Measurements from ENCODE around the gene WDR5.

WDR5 gene

DNA sequence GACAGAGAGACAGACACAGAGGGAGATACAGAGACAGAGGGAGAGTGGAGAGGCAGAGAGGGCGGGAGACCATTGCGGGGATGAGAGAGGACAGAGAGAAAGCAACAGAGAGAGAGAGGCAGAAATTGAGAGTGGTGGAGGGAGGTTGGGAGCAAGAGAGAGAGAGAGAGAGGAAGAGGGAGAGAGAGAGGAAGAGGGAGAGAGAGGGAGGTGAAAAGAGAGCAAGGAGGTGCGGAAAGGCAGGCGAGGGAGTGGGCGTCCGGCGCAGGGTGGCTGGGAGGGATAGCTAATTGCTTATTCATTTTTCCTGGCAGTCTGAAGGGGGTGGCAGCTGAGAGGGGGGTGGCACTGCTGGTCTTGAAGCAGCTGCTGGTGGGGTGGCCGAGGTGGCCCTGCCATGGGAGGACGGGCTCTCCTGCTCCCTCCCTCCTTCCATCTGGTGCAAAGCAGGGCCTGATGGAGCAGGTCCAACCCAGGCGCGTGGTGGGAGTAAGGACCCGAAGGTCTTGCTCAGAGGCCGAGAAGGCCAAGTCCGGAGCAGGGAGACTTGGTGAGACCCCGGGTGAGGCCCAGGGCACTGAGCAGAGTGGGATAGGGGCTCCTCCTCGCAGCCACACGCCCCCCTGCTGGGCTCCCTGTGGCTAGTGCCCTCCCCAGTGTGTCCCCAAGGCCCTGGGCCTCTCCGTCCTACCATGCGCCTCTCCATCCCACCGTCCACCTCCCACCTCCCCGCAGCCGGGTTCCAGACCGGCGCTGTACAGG is 53.8 kb downstream of the WDR5 start:
- DNase-seq (ENCODE audit: low read depth), result no peak

DNA sequence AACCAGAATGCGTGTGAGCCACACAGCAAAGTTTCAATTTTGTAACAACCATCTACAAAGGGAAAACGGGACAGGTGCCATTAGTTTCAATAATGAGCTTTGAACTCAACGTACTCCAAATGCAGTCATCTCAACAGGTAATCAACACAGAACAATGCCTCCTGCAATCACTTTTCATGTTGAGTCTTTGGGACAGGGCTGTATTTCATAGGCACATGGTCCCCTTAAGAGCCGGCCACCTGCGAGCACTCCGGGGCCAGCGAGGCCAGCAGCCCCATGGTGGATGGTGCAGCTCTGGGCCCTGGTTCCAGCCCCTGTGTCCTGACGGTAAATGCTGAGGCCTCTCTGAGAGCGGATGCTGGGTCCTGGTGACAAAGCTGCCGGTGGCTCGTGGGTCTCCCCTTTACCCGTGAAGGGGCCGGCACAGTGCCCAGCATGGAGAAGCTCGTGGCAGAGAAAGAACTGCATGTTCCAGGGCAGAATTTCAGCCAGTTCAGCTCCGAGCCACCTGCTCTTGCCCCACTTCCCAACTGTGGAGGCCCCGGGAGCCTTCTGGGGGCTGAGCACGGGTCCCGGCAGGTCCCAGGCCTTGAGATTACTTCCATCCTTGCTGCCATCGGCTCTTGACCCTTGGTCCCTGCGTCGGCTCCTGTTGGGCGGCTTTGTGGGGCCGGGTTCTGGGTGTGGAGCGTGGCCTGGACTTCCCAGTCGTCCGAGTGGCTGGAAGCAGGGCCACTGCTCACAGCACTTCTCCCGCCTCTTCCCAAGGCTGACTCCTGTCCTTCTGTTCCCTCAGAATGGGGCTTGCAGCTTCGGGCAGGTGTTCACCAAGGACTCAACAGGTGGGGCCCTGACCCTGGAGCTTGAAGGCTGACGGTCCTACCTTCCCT is 54.6 kb downstream of the WDR5 start:
- no peak for DNase-seq (ENCODE audit: low read depth)

DNA sequence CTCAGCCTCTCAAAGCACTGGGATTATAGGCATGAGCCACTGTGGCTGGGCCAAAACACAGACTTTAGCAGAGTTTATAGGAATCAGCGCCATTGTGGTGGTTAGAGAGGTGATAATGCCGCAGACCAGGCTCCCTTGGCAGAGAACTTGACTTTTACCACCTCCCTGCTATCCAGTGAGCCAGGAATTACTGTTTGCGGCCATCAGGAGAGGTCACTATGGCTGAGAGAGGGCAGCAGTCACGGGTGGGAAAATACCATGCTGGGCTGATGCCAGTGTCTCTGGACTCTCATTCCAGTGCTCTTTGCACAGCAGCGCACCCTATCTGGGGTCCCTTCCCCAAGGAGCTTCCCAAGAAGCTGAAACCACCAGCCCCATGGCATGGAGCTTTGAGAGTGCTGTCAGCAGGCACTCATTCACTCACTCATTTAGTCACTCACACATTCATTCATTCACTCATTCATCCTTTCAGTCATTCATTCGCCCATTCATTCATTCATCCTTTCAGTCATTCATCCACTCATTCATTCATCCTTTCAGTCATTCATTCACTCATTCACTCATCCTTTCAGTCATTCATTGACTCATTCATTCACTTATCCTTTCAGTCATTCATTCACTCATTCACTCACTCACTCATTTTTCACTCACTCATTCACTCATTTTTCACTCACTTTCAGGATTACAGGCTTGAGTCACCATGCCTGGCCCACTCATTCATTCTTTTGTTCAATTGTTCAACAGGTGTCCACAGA is 55.8 kb downstream of the WDR5 start:
- DNase-seq (ENCODE audit: low read depth), result no peak

DNA sequence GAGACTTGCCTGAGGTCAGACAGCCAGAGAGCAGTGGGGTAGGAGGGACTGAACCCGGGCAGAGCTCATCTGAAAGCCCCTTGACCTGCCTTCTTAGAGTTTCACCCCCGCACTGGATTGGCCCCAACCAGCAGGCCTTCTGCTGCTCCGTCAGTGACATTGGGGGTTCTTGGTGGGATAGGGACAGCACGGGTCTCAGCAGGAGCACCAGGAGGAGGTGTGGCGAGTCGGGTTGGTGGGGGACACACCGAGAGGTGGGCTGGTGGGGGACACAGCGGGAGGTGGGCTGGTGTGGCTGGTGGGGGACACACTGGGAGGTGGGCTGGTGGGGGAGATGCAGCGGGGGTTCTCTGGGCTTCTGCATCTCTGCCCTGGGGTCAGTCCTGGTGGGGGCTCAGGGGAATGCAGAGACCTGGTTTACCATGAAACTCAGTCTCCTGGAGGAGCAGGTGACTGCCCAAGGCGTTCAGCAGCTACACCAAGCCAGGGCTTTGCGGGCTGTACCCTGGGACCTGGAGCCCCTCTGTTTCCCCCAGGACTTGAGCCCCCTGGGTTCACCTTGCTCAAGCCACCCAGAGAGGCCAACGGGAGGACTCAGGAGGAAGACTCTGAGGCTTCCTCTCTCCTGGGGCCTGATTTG is 56.5 kb downstream of the WDR5 start:
- DNase-seq (ENCODE audit: low read depth), result no peak

DNA sequence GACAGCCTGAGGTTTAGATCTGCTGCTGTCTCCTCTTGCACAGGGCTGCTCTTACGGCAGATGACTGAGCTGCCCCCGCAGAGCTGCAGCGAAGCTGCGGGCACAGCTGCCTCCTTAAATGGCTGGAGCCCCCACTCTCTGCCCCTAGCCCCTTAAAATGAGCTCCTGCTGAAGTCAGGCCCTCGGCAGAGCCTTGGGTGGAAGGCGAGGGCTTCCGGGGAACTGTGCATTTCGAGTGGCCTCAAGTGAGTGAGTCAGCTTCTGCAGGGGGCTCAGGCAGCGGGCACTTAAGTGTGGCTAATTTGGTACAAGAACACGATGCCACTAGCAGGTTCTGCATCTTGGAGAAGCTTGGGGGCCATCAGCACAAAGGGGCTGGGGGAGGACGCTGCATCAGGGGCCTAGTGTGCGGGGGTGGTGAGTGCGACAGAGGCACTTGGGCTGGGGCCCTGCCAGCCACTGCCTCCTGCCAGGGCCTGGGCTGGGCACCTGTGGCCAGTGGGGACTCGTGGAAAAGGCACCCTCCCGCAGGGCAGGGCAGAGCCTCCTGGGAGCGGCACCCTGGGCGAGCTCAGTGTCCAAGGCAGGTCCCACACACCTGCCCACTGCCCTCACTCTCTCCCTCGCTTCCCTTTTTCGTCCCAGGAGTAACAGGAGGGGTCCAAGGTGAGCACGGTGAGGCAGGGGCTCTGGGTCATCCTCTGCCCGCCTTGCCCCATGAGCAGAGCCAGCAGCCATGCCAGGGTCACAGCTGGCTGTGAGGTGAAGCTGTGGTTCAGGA is 57.3 kb downstream of the WDR5 start:
- DNase-seq (ENCODE audit: low read depth), result no peak

DNA sequence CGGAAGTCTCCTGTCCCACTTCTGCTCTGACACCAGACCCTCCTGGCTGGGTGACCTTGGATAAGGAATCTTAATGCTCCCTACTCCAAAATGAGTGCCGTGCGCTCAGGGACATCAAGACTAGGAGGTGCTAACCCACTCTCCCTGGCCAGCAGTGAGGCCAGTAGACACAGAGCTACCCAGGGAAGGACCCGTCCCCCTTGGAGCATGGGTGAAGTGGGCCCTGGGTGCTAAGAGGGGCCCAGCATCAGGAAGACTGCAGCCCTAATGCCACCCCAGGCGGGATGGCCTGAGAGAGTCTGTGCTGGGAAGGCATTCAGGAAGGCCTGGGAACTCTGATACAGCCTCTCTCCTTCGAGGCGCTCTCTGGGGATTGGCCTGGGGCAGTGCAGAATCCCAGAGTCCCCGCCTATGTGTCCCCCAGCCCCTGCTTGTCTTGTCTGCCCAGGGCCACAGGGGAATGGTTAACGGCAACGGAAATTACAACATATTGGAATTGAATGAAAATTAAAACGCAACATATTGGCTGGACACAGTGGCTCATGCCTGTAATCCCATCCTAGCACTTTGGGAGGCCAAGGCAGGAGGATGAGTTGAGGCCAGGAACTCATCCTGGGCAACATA is 58.1 kb downstream of the WDR5 start:
- no peak for DNase-seq (ENCODE audit: low read depth)

DNA sequence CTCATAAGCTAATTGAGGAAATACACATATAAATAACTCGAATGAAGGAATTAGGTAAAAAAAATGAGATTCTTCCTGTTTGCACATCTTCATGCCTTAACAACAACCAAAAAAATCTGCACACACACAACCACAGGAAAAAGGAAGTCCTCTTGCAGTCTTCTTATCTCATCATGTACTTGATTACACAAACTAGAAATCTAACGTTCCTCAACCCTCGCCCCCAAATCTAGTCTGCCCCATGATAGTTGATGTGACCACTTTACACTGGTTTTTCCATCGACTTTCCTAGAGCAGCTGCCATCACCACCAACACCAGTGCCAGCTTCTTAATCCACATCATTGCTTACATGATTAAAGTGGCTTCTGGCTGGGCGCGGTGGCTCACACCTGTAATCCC is 59.7 kb downstream of the WDR5 start:
- no peak for DNase-seq (ENCODE audit: low read depth)

DNA sequence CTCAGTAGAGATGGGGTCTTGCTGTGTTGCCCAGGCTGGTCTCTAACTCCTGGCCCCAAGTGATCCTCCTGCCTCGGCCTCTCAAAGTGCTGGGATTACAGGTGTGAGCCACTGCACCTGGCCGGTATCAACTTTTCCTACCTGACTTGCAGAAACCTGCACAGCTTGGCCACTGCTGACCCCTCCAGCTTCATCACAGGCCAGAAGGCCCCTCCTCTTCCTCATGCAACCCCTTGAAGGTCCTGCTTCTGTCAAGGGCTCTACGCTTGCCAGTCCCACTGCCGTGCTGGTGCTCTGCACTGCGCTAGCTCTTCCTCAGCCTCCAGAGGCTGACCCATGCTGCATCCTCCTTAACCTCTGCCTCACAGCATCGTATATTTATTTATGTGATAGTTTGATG is 61.0 kb downstream of the WDR5 start:
- DNase-seq (ENCODE audit: low read depth), result no peak

DNA sequence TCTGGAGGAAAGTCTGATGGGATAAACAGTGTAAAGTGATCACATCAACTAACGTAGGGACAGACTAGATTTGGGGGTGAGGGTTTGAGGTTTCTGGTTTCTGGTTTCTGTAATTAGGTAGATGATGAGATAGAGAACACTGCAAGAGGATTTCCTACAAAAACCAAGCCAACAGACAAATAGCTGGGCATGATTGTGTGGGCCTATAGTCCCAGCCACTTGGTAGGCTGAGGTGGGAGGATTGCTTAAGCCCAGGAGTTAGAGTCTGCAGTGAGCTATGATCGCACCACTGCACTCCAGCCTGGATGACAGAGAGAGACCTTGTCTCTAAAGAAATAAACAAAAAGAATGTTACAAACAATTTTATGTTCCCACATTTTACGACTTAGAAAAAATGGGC is 62.9 kb downstream of the WDR5 start:
- no peak for DNase-seq (ENCODE audit: low read depth)

DNA sequence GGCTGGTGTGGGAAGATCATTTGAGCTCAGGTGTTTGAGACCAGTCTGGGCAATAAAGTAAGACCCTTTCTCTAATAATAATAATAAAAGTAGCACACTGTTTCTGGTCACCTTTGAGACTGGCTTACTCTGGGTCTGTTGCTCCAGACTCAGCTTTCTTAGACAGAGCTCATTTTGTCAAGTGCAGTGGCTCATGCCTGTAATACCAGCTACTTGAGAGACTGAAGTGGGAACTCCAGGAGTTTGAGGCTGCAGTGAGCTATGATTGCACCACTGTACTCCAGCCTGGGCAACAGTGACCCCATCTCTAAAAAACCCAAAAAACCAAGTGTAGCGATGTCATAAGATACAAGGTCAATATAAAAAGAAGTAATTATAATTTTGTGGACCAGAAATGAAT is 64.8 kb downstream of the WDR5 start:
- DNase-seq (ENCODE audit: low read depth), result no peak

DNA sequence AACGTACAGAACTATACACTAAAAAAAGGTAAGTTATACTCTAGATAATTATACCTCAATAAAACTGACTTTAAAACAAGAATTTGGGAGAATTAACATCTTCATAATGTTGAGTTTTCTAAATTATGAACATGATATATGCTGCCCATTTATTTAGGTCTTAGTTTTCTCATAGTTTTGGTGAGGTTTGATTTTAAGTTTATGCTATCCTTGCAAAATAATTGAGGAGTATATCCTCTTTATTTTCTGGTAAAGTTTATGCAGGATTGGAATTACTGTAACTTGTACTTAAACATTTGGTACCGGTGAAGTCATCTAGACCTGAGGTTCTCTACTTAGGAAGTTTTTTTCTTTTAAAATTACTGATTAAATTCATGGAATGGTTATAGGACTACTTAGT is 67.3 kb downstream of the WDR5 start:
- DNase-seq (ENCODE audit: low read depth), result no peak

DNA sequence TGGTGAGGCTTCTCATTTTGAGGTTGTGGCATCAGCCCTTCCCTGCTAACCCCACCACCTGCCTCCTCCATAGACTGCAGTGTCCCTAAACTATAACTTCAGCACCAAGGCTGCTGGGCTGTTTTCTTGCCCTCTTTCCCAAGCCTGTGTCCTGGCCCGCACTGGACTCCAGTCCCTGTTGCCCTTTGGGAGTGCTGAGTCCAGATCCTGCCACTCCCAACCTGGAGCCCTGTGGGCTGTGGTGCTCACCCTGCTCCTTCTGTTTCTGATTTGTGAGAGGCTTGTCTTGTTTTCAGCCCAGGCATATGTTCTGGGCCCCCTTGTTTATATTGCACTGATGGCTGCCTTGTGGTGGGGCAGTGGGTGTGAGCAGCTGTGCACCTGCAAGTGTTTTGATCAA is 68.2 kb downstream of the WDR5 start:
- no peak for DNase-seq (ENCODE audit: low read depth)

DNA sequence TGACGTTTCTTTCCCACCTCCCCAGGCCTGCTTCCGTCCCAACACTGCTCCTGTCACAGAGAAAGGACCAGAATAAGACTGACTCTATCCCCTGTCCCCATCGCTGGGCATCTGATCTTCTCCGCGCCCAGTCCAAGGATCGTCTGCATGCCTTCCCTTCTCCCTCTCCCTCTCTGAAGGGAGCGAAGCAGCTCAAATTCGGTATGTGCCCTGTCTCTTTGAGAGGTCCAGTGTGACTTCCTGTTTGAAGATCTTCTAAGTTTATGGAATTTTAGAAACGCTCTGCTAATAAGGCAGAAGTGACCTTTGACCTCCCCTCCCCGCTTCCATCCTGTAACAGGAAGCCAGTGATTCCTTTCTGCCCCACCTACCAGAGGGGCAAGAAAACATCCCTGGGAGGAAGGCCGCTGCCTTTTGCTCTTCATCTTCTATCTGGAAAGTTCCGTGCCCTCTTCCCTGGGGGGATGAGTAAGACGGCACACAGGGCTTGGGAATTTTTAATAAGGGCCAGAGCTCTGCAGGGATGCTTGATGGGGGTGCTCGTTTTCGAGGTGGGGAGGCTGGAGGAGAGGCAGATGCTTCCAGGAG is 69.2 kb downstream of the WDR5 start:
- DNase-seq (ENCODE audit: low read depth), result no peak

DNA sequence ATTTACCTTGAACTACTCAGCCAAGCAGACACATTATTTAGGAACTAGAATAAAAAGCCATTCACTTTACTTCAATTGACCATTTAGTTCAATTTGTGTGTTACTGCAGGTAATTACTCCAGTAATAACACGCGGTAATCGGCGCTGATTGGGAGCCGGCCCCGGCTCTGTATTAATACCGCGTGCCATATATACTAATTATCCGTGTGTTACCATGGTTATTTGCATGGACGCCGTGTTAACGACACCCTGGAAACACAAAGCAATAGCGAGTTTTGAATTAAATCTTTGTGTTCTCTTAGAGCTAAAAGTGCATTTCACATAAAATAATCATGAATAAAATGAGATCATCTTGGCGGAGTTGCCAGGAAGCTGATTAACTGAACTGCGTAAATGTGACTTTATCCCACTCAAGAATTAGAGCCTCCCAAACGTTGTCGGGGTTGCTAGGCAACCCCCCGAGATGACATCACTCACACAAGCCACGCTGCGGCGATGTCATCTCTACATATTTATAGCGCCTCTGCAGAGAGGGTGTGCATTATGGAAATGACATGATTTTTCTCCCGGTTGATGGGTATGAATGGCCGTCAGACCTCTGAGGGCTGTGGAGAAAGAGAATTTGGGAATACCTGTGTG is 69.9 kb downstream of the WDR5 start:
- DNase-seq (ENCODE audit: low read depth), result no peak

DNA sequence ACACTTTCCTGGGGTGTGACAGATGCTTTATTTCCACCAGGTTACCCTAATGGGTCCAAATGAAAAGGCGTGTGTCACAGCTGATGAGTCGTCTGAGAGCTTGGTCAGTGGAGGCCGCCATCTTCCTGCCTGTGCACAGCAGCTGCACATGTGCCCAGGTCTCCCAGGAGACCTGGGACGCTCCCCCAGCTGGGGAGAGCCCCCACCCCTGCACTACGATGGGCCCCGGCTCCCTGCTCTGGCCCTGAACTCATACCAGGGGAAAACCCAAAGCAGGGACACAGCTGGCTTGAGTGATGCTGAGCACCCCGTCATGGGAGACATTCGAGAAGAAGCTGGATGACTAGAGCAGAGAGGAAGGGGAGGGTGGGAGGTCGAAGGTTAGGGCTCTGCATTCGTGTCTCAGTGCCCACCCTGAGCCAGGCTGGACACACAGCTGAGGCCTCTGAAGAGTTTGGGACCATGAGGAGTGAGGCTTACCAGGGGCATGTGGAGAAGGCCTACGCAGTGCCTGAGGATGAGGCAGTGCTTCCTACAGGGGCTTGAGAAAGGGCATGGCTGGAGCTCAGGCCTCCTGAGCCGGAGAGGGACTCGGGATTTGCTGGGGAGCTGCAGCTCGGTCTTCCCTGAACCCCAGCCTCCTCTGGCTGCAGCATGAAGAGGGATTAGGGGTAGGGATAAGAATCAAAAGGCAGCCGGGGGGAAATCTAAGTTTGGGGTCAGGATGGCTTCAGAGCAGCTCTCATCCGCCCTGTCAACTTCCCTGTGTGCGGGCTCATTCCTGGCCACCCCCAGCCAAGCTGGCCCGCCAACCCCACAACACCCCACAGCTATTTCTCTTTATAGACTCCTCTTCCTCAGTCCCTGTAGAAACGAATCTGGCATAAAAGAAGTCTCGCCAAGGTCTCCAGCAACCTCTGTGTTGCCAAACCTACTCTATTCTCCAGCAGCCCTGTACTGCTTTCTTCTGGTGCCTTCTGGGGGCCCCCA is 70.7 kb downstream of the WDR5 start:
- no peak for DNase-seq (ENCODE audit: low read depth)

DNA sequence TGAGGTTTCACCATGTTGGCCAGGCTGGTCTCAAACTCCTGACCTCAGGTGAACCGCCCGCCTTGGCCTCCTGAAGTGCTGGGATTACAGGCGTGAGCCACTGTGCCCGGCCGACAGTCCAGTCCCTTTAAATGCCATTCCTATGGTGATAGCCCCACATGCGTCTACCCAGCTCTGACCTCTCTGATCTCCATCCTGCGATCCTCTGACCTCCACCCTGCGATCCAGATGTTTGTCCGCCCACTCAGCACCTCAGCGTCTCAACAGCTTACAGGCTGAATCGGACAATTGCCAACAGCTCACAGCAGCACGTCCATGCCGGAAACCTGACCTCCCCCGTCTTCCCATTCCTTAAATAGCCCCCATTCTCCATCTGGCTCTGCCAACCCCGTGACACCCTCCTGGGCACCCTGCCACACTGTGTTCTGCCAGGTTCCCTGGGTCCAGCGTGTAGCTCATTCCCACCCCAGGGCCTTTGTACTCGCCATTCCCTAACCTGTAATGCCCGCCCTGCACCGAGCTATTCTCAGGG is 72.5 kb downstream of the WDR5 start:
- no peak for DNase-seq (ENCODE audit: low read depth)

DNA sequence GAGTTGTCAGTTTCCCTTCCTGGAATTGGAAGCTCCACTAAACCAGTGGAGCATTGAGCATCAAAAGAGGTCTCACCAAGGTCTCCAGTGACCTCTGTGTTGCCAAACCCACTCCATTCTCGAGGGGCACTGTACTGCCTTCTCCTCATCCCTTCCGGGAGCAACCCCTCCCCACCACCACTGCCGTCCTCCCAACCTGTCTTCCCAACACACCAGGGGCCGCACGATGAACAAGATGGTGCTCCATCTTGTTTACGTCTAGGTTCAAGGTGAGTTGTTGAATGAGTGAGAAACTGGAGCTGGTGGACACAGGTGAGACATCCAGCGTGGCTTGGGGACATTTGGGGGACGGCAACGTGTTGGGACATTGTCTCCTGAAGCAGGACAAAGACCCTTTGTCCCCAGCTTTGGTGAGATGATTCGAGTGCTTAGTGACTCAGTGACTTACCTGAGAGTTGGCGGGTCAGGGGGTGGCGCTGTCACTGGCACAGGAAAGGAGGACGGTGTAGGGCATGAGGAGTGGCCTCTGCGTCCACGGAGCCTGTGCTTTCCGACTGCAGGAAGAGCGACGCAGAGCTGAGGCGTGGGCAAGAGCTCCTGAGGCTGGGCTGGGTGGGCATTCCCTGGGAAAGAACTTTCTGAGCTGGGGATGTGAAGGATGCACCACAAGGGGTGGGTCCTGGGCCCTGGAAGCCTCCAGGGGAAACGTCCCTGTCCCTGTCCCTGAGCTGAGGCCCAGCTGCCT is 73.3 kb downstream of the WDR5 start:
- no peak for DNase-seq (ENCODE audit: low read depth)

All from activated T-cell treated with anti-CD3 and anti-CD28 coated beads for 24 hours (primary cell).